CD1c-positive myeloid dendritic cell (primary cell): Measurements from ENCODE around the gene VWA1.
"Not testable (repeated sequence)": the region's sequence is repeated elsewhere in the genome, so short reads cannot be mapped to it uniquely, and the experiment has no call there.

Source experiments
- DNase-seq: peaks from one replicate; pipeline ENCODE4 v3.0.0-alpha.2; 2016; ENCODE audit errors: extremely low spot score

VWA1 gene

GRCh38 chr1:1456683-1457255 lies 21.3 kb downstream of the VWA1 start:
- not testable (repeated sequence) for DNase-seq

- not testable (repeated sequence) for DNase-seq
Measured at GRCh38 chr1:1459156-1459555, 23.7 kb downstream of the VWA1 start.

- not testable (repeated sequence) for DNase-seq
Measured at GRCh38 chr1:1459711-1460110, 24.2 kb downstream of the VWA1 start.

GRCh38 chr1:1460540-1461130 lies 25.1 kb downstream of the VWA1 start:
- no peak for DNase-seq

- no peak for DNase-seq
Measured at GRCh38 chr1:1461721-1462317, 26.3 kb downstream of the VWA1 start.

GRCh38 chr1:1462318-1462966 lies 27.0 kb downstream of the VWA1 start:
- no peak for DNase-seq

GRCh38 chr1:1463312-1463711 lies 27.8 kb downstream of the VWA1 start:
- DNase-seq: no peak

GRCh38 chr1:1468196-1468985 lies 32.9 kb downstream of the VWA1 start:
- DNase-seq: not testable (repeated sequence)

- peak; percentile 35 for DNase-seq
Measured at GRCh38 chr1:1470626-1471388, 35.3 kb downstream of the VWA1 start.

- DNase-seq: peak; percentile 96
Measured at GRCh38 chr1:1471389-1472052, 36.0 kb downstream of the VWA1 start, which contains the start of gene ATAD3B. TSS of gene ATAD3B (plus strand) at chr1:1471765. CDS start at chr1:1471885, 120 bp downstream.

GRCh38 chr1:1472053-1472876 lies 36.8 kb downstream of the VWA1 start:
- peak; percentile 4 for DNase-seq

GRCh38 chr1:1476011-1476410 lies 40.5 kb downstream of the VWA1 start:
- DNase-seq: not testable (repeated sequence)

GRCh38 chr1:1477206-1477605 lies 41.7 kb downstream of the VWA1 start:
- DNase-seq: no peak

GRCh38 chr1:1479547-1480487 lies 44.3 kb downstream of the VWA1 start:
- no peak for DNase-seq

GRCh38 chr1:1480488-1480867 lies 45.0 kb downstream of the VWA1 start:
- DNase-seq: not testable (repeated sequence)

- DNase-seq: not testable (repeated sequence)
Measured at GRCh38 chr1:1481811-1482210, 46.3 kb downstream of the VWA1 start.

- DNase-seq: no peak
Measured at GRCh38 chr1:1482856-1483255, 47.4 kb downstream of the VWA1 start.

GRCh38 chr1:1483714-1484113 lies 48.2 kb downstream of the VWA1 start:
- DNase-seq: no peak
